Measurements from ENCODE around the gene GOLT1A. TPM values are rescaled to one million over a fixed set of nuclear protein-coding genes. Genes with fewer than 3 reads are reported as not detected.

Gene GOLT1A
- total RNA-seq, 4 donors from 2014 or later: 1.1 to 1.3 TPM; not detected in 2

- Histone ChIP-seq H3K4me3 (no peak overlapping the region), H3K9me3 (no peaks in the 10 kb centered on the region), H3K4me1 (peaks cover 16 to 26% of the 10 kb centered on the region in 2 donors), H3K36me3 (no peaks in the 10 kb centered on the region), H3K27ac (peak overlapping the region in 1 of 4 donors; percentile 90), H3K27me3 (peaks cover 0 to 5% (median 0%) of the 10 kb centered on the region in 3 donors)
- TF ChIP-seq CTCF (IDR thresholded peaks at IDR 0.05 in 4 of 5, conservative IDR thresholded peaks at IDR 0.05 in 1 of 5) (no peak), POLR2A (IDR thresholded peaks at IDR 0.05) (no peak)
- DNase-seq: no peak
- in situ Hi-C loops (cut with MboI; ENCODE audit: low sequenced_read_pairs in 4 of 4): no loop called here
- no peak for ATAC-seq
- intact Hi-C loops (cut with DNase I; ENCODE audit: low total_unique reads): loop anchor here (2.0 kb wide), 1 partner anchor 37 kb away; no protein-coding TSS in a partner anchor
Measured at GRCh38 chr1:204199579-204199978, 14.2 kb downstream of the GOLT1A start.

- intact Hi-C loops (cut with DNase I; ENCODE audit: low total_unique reads): loop anchor here (2.0 kb wide), 1 partner anchor 36 kb away; no protein-coding TSS in a partner anchor
- no peaks in the 10 kb centered on the region for H3K36me3 ChIP-seq
- H3K9me3 ChIP-seq: no peaks in the 10 kb centered on the region
- in situ Hi-C loops (cut with MboI; ENCODE audit: low sequenced_read_pairs in 4 of 4): no loop called here
- TF ChIP-seq POLR2A (IDR thresholded peaks at IDR 0.05) (no peak), CTCF (IDR thresholded peaks at IDR 0.05 in 4 of 5, conservative IDR thresholded peaks at IDR 0.05 in 1 of 5) (no peak)
- H3K4me1 ChIP-seq: peaks cover 16 to 26% of the 10 kb centered on the region in 2 donors
- H3K27me3 ChIP-seq: peaks cover 0 to 8% (median 0%) of the 10 kb centered on the region in 3 donors
- ATAC-seq (peak; percentile 85 to 94), DNase-seq (peak; percentile 22 to 51)
- H3K4me3 ChIP-seq: peak overlapping the region in 2 of 4 donors; percentile 20 to 31
- H3K27ac ChIP-seq: peak overlapping the region in 3 of 4 donors; percentile 32 to 90 (median 48)
Measured at GRCh38 chr1:204198348-204199340, 15.1 kb downstream of the GOLT1A start.

GRCh38 chr1:204197068-204197467 is 16.7 kb downstream of the GOLT1A start:
- H3K4me1 ChIP-seq: peaks cover 16 to 26% of the 10 kb centered on the region in 2 donors
- peaks cover 0 to 14% (median 0%) of the 10 kb centered on the region in 3 donors for H3K27me3 ChIP-seq
- in situ Hi-C loops (cut with MboI; ENCODE audit: low sequenced_read_pairs in 4 of 4): no loop called here
- DNase-seq (no peak), ATAC-seq (no peak)
- TF ChIP-seq POLR2A (IDR thresholded peaks at IDR 0.05) (no peak), CTCF (IDR thresholded peaks at IDR 0.05 in 4 of 5, conservative IDR thresholded peaks at IDR 0.05 in 1 of 5) (no peak)
- no peak overlapping the region for H3K4me3 ChIP-seq
- H3K9me3 ChIP-seq: no peaks in the 10 kb centered on the region
- H3K36me3 ChIP-seq: no peaks in the 10 kb centered on the region
- intact Hi-C loops (cut with DNase I; ENCODE audit: low total_unique reads): no loop called here
- no peak overlapping the region for H3K27ac ChIP-seq

- no peak for TF ChIP-seq CTCF (IDR thresholded peaks at IDR 0.05 in 4 of 5, conservative IDR thresholded peaks at IDR 0.05 in 1 of 5)
- TF ChIP-seq POLR2A (IDR thresholded peaks at IDR 0.05): no peak
- in situ Hi-C loops (cut with MboI; ENCODE audit: low sequenced_read_pairs in 4 of 4) (no loop called here), intact Hi-C loops (cut with DNase I; ENCODE audit: low total_unique reads) (no loop called here)
- Histone ChIP-seq H3K4me1 (peaks cover 16 to 31% of the 10 kb centered on the region in 2 donors), H3K9me3 (no peaks in the 10 kb centered on the region), H3K4me3 (no peak within 1 kb of the TSS), H3K27me3 (peaks cover 0 to 14% (median 0%) of the 10 kb centered on the region in 3 donors), H3K36me3 (no peaks in the 10 kb centered on the region), H3K27ac (no peak within 1 kb of the TSS)
- DNase-seq: no peak
- no peak for ATAC-seq
Measured at GRCh38 chr1:204196068-204196795, 17.6 kb downstream of the GOLT1A start, which contains the start of gene KISS1. TSS of gene KISS1 (minus strand) at chr1:204196491. CDS start at chr1:204192876, 3,615 bp downstream.
